Central memory CD8-positive, alpha-beta T cell (primary cell): ENCODE data around the gene MEIOB.

Experiments used
- ATAC-seq: fragments of 150-1000 bp; cut with Tn5 transposase; replicated peaks from 2 replicates; pipeline ENCODE4 v1.10.0; 2022; ENCODE audit warnings: mild to moderate bottlenecking, moderate FRiP score, moderate number of reproducible peaks; ENCODE audit not compliant: poor library complexity, severe bottlenecking; ENCODE audit errors: extremely low read depth
- DNase-seq, 2 donors: peaks; one replicate each; pipeline ENCODE4 v3.0.0; 2021; ENCODE audit warnings: low spot score in 2 of 2
- H3K27ac Mint-ChIP-seq: one replicate; pipeline ENCODE4 v1.8.0; 2022; ENCODE audit warnings: low read depth, mild to moderate bottlenecking, moderate library complexity, mixed read lengths
- H3K27me3 Mint-ChIP-seq: one replicate; pipeline ENCODE4 v1.8.0; 2022; ENCODE audit warnings: mixed read lengths
- H3K36me3 Mint-ChIP-seq: one replicate; pipeline ENCODE4 v1.8.0; 2022; ENCODE audit warnings: mild to moderate bottlenecking, moderate library complexity, mixed read lengths; ENCODE audit not compliant: insufficient read depth
- H3K4me1 Mint-ChIP-seq: one replicate; pipeline ENCODE4 v1.8.0; 2022; ENCODE audit warnings: mixed read lengths
- H3K4me3 Mint-ChIP-seq: one replicate; pipeline ENCODE4 v1.8.0; 2022; ENCODE audit warnings: mild to moderate bottlenecking, moderate library complexity, mixed read lengths
- H3K9me3 Mint-ChIP-seq: one replicate; pipeline ENCODE4 v1.8.0; 2022; ENCODE audit warnings: mixed read lengths

Gene MEIOB

DNA sequence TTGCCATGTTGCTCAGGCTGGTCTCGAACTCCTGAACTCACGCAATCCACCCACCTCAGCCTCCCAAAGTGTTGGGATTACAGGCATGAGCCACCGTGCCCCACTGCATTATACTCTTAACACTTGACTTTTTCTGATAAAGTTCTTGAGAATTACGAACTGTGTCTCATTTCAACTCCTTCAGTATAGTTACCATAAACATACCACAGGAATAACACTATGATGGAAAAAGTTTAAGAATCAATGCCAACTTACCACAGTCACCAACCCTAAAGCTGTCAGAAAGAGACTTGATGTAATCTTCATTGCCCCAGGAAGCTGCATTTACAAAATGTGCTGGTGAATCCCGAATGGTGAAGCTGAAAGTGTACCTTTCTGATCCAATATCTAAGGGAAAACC is 10.2 kb downstream of the MEIOB start:
- no peak overlapping the region for H3K27ac Mint-ChIP-seq
- H3K4me1 Mint-ChIP-seq = no peaks in the 10 kb centered on the region
- no peak overlapping the region for H3K4me3 Mint-ChIP-seq
- no peak for DNase-seq
- ATAC-seq = no peak
- H3K36me3 Mint-ChIP-seq = no peaks in the 10 kb centered on the region
- no peaks in the 10 kb centered on the region for H3K9me3 Mint-ChIP-seq
- peaks cover 55% of the 10 kb centered on the region for H3K27me3 Mint-ChIP-seq

DNA sequence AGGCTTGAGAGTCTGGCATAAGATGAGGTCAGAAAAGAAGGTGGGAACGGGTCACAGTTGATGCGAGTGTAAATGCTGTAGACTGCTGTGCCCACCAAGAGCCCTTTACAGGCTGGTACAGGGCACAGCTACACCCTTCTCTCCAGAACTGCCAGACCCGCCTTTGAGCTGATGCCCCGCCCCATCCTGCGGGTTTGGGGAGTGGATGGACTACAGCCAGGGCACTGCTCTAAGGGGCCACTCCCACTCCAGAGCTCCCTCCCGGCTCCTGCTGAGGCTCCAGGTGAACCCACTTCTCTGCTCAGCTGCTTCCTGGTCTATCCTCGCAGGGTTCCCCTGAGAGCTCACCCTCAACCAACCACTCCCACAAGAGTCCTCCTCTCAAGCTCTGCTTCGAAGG is 12.3 kb downstream of the MEIOB start:
- H3K4me1 Mint-ChIP-seq = peaks cover 5% of the 10 kb centered on the region
- H3K4me3 Mint-ChIP-seq = no peak overlapping the region
- ATAC-seq (no peak), DNase-seq (no peak)
- H3K36me3 Mint-ChIP-seq = no peaks in the 10 kb centered on the region
- peaks cover 49% of the 10 kb centered on the region for H3K27me3 Mint-ChIP-seq
- H3K9me3 Mint-ChIP-seq = no peaks in the 10 kb centered on the region
- H3K27ac Mint-ChIP-seq = no peak overlapping the region

DNA sequence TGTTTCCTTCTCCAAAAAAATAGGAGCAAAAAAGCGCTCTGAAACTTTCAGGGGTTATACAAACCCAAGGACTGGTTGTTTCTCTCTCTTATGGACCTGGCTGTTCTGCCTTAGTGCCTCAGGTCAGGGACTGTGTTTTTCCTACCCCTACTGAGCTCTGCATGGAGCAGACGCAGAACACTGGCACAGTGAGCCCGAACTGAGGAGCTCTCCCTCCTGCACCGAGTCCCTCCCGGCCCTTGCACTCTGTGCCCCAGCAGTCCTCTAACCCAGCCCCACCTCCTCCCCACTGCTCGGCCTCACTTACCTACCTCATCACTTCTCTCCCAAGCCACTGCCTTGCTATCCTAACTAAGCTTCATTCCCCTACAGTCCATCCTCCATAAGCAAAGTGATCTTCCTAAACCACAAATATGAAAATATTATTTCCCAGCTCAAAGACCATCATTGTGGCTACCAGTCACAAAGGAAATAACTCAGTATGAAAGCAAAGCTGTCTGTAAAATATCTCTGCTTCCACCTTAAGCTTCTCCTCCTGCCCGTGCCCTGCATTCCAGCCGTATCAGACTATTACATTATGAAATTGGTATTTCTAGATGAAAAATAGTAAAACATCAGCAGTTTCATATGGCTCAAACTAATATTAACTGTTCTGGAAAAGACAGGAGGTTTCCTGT is 13.6 kb downstream of the MEIOB start:
- no peaks in the 10 kb centered on the region for H3K36me3 Mint-ChIP-seq
- peaks cover 62% of the 10 kb centered on the region for H3K27me3 Mint-ChIP-seq
- no peaks in the 10 kb centered on the region for H3K9me3 Mint-ChIP-seq
- H3K4me3 Mint-ChIP-seq = no peak overlapping the region
- no peak for DNase-seq
- ATAC-seq = no peak
- H3K4me1 Mint-ChIP-seq = peaks cover 5% of the 10 kb centered on the region
- no peak overlapping the region for H3K27ac Mint-ChIP-seq

DNA sequence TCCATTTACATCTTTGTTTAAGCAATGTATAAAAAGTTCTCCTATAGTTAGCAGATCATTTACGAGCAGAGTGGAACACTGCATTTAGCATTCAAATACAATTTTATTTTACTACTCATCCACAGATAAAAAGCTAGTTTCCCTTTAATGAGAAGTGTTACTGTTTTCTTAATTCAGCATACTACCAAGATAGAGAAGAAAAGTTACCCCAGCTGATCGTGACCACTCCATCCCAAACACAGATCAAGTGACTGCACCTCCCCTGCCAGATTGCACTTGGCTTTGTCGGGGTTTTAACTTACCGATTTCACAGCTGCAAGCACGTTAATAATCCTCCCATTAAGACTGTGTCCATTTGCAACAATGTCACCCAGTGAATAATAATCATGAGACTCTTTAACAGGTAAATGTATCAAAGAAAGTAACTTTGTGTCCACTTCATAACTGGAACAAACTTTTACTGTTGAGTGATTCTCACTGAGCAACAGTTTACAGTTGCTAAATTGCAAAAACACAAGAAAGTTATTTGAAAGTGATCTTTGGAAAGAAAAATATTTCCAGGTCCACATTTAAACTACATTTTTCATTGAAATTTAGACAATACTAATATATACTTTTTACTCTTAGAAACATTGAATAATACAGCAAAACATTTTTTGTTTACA is 14.4 kb downstream of the MEIOB start:
- Mint-ChIP-seq H3K36me3 (no peaks in the 10 kb centered on the region), H3K27ac (no peak overlapping the region), H3K27me3 (peaks cover 63% of the 10 kb centered on the region), H3K9me3 (no peaks in the 10 kb centered on the region), H3K4me3 (no peak overlapping the region), H3K4me1 (peaks cover 5% of the 10 kb centered on the region)
- no peak for ATAC-seq
- no peak for DNase-seq

DNA sequence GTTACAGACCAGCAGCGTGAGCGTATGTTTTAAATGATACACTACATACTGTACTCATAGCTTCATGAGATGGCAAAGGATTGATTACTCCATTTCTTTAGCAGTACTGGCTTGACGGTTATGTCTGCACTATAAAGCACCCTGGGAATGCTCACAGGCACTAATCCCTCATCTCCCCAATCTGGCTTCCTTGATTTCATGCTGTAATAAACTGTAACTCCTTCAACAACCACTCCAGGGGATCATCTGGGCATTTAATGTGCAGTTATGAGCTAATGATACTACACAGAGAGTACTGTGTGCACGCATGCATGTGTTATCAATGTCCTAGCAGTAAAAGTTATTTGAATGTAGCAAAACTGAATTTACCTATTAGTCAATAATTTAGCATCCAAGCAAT is 20.2 kb downstream of the MEIOB start:
- ATAC-seq = no peak
- Mint-ChIP-seq H3K27ac (no peak overlapping the region), H3K9me3 (no peaks in the 10 kb centered on the region), H3K4me3 (no peak overlapping the region), H3K27me3 (peaks cover 33% of the 10 kb centered on the region), H3K4me1 (peaks cover 5% of the 10 kb centered on the region), H3K36me3 (no peaks in the 10 kb centered on the region)
- no peak for DNase-seq

DNA sequence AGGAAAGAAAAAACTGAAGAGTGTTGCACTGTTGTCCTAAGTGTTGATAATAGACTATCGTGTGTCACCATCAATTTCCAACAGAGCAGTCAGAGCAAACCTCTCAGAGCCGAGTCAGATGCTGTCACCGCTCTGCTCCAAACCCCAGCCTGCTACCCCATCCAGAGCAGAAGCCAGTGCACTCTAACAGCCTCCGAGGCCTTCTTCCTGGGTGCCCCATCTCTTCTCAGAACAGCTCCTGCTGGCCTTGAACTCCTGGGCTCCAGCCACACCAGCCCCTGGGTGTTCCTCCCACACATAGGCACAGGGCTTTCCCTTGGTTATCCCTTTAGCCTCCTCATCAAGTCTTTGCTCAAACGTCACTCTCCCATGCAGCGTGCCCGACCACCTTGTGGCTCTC is 21.0 kb downstream of the MEIOB start:
- DNase-seq = no peak
- Mint-ChIP-seq H3K27me3 (peaks cover 39% of the 10 kb centered on the region), H3K36me3 (no peaks in the 10 kb centered on the region), H3K4me3 (no peak overlapping the region), H3K9me3 (no peaks in the 10 kb centered on the region), H3K4me1 (peaks cover 5% of the 10 kb centered on the region), H3K27ac (no peak overlapping the region)
- ATAC-seq = no peak

DNA sequence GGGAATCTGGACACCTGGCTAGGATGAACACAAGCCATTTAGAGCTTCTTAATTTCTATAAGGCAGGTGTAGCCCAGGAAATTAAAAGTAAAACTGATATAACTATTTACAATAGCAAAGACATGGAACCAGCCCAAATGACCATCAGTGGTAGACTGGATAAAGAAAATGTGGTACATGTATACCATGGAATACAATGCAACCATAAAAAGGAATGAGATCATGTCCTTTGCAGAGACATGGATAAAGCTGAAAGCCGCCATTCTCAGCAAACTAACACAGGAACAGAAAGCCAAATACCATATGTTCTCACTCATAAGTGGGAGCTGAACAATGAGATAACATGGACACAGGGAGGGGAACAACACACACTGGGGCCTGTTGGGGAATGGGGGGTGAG is 25.5 kb downstream of the MEIOB start:
- DNase-seq (no peak), ATAC-seq (no peak)
- Mint-ChIP-seq H3K36me3 (no peaks in the 10 kb centered on the region), H3K27ac (no peak overlapping the region), H3K4me1 (no peaks in the 10 kb centered on the region), H3K9me3 (no peaks in the 10 kb centered on the region), H3K27me3 (peaks cover 27% of the 10 kb centered on the region), H3K4me3 (no peak overlapping the region)

DNA sequence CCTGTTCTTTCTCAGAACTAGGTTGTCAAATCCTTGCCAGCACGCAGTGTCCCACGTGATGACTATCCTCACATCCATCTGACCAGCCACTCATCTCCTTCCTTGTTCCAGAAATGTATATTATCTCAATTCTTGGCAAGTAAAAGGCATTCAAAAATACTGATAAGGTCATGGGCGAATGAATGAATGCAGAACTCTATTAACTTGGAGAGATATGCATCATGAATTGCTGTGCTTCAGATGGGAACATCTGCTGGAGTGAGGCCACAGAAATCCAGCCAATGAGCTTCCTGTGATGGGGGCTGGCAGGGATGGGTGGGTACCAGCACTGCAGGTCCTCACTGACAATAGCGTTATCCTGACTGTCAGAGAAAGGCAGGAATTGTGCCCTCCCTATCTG is 26.0 kb downstream of the MEIOB start:
- no peak for DNase-seq
- no peak overlapping the region for H3K4me3 Mint-ChIP-seq
- no peak overlapping the region for H3K27ac Mint-ChIP-seq

DNA sequence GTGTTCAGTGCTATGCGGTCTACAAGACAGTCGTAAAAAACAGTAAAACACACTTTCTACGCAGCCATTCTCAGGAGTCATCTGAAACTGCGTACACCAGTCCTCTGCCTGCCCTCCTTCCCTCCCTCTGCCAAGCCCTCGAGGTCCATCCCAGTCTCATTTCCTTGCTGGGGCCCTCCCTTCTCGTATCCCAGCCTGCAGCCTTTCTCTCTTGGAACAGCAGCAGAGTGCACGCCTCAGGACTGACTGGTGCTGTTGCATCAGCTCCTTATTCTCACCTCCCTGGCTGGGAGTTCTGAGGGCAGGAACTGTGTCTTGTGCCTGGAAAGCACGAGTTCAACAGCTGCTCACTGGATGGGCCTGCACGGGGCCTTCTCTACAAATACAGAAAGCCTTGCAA is 32.4 kb downstream of the MEIOB start:
- Mint-ChIP-seq H3K4me3 (no peak overlapping the region), H3K27me3 (no peaks in the 10 kb centered on the region), H3K36me3 (no peaks in the 10 kb centered on the region), H3K27ac (no peak overlapping the region), H3K9me3 (no peaks in the 10 kb centered on the region), H3K4me1 (no peaks in the 10 kb centered on the region)
- no peak for DNase-seq
- ATAC-seq = no peak

More for the DNA sequence above, 26.0 kb downstream of the MEIOB start:
- no peaks in the 10 kb centered on the region for H3K4me1 Mint-ChIP-seq
- H3K9me3 Mint-ChIP-seq = no peaks in the 10 kb centered on the region
- no peak for ATAC-seq
- H3K36me3 Mint-ChIP-seq = no peaks in the 10 kb centered on the region
- H3K27me3 Mint-ChIP-seq = peaks cover 23% of the 10 kb centered on the region

DNA sequence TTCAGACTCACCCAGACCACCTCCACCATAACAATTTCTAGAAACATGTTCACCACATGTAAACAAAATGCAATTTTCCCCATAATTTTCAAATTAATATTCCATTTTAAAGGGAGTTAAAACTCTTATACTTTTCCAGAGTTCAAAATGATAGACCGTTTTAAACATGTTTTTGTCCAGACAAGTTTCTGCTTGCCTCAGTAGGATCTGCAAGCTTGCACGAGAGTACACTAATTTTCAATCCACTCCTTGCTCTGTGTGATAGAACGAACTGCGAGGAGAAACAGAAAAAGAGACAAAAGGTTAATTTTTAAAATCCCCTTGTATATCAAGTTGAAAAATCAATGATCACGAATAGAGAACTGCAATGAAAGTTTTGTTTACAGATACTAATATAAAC is 37.9 kb downstream of the MEIOB start:
- Mint-ChIP-seq H3K27ac (no peak overlapping the region), H3K36me3 (peaks cover 1% of the 10 kb centered on the region), H3K9me3 (no peaks in the 10 kb centered on the region), H3K27me3 (no peaks in the 10 kb centered on the region), H3K4me1 (peaks cover 10% of the 10 kb centered on the region), H3K4me3 (no peak overlapping the region)
- DNase-seq = no peak
- ATAC-seq = no peak

DNA sequence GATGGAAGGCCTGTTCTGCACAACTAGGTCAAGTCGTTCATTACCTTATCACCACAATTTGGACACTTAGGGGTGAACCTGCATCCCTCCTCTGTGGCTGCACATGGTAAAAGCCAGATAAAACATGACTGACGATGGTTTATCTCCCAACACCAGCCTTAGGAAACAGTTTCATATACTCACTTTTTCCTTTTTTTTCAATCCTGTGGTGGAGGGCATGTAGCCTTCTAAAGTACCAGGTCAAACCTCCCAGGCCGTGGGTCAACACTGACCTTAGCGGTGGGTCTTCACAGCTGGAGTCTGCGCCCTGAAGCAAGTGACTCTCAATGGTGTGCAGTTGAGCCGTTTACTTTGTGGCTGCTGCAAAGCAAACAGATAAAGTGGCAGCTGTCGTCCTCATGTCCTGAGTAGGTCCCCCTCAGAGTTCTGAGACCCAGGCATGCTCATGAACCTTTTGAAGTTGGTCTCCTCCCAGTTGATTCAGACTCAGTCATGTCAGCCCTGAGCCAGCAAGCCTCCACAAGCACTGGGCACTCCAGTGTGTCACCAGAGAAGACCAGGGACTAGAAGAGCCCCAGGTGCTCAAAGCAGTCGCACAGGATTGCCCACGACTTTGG is 39.0 kb downstream of the MEIOB start:
- Mint-ChIP-seq H3K36me3 (peaks cover 1% of the 10 kb centered on the region), H3K27me3 (no peaks in the 10 kb centered on the region), H3K27ac (no peak overlapping the region), H3K4me1 (peaks cover 13% of the 10 kb centered on the region), H3K4me3 (no peak overlapping the region), H3K9me3 (no peaks in the 10 kb centered on the region)
- ATAC-seq = no peak
- DNase-seq = no peak

DNA sequence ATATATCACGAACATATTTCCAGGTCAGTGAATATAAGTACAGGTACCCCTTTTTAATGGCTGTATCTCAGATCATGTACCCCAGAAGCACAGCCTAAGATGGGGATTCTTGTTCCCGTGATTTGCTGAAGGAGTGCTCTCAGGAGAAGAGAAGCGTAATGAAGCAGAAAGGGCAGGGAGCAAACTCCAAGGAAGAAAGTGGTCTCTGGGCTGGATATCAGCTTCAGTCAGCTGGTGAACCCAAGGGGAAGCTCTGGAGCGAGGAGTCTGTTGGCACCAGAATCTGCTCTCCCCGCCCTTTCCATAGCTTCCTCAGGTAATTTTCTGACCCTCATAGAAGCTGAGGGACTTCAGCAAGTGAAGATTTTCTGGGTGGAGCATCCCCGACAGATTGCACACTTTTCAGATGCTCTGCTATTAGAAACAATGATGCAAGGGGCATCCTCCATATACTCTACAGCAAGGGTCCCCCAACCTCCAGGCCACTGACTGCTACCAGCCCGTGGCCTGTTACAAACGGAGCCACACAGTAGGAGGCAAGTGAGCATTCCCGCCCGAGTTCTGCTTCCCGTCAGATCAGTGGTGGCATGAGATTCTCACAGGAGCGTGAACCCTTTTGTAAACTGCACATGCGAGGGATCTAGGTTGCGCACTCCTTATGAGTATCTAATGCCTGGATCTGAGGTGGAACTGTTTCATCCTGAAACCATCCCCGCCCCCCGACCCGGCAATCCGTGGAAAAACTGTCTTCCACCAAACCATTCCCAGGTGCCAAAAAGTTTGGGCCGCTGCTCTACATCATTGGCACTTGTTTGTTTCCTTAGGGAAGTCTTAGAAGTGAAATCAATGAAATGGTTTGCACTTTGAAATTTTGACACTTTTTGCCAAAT is 40.5 kb downstream of the MEIOB start:
- Mint-ChIP-seq H3K27ac (no peak overlapping the region), H3K27me3 (no peaks in the 10 kb centered on the region), H3K9me3 (no peaks in the 10 kb centered on the region), H3K4me3 (no peak overlapping the region), H3K4me1 (peaks cover 21% of the 10 kb centered on the region), H3K36me3 (peaks cover 9% of the 10 kb centered on the region)
- DNase-seq = no peak
- no peak for ATAC-seq
